HL-60/S4 (cell line): Measurements from ENCODE around the gene RPL37.
"Not testable (repeated sequence)": the region's sequence is repeated elsewhere in the genome, so short reads cannot be mapped to it uniquely, and the experiment has no call there.

Source experiments
- in situ Hi-C: fragments of 300-500 bp; cut with MboI; formaldehyde crosslinking; loops from 2 replicates; pipeline ENCODE4 v1.14.3; 2022; ENCODE audit warnings: low sequenced_read_pairs

The RPL37 gene

GRCh38 chr5:40797273-40798011, 37.6 kb downstream of the RPL37 start:
- in situ Hi-C loops = no loop called here

- in situ Hi-C loops = no loop called here
These were observed 38.5 kb downstream of the RPL37 start for GRCh38 chr5:40796487-40796889.

GRCh38 chr5:40794877-40795276, 40.1 kb downstream of the RPL37 start:
- in situ Hi-C loops = not testable (repeated sequence)

GRCh38 chr5:40794340-40794739, 40.7 kb downstream of the RPL37 start:
- in situ Hi-C loops = not testable (repeated sequence)

- in situ Hi-C loops = not testable (repeated sequence)
These were observed 42.3 kb downstream of the RPL37 start for GRCh38 chr5:40792691-40793090.

GRCh38 chr5:40791715-40792139, 43.3 kb downstream of the RPL37 start:
- in situ Hi-C loops = no loop called here

- in situ Hi-C loops = no loop called here
These were observed 44.0 kb downstream of the RPL37 start for GRCh38 chr5:40790947-40791593.

GRCh38 chr5:40788941-40789340, 46.1 kb downstream of the RPL37 start:
- in situ Hi-C loops = not testable (repeated sequence)

- in situ Hi-C loops = no loop called here
These were observed 47.0 kb downstream of the RPL37 start for GRCh38 chr5:40787986-40788385.

- in situ Hi-C loops = not testable (repeated sequence)
These were observed 48.4 kb downstream of the RPL37 start for GRCh38 chr5:40786664-40787063.

- in situ Hi-C loops = no loop called here
These were observed 50.1 kb downstream of the RPL37 start for GRCh38 chr5:40784916-40785315.

- in situ Hi-C loops = no loop called here
These were observed 50.9 kb downstream of the RPL37 start for GRCh38 chr5:40784027-40784653.

GRCh38 chr5:40781843-40782409, 53.1 kb downstream of the RPL37 start:
- in situ Hi-C loops = no loop called here

GRCh38 chr5:40780858-40781257, 54.2 kb downstream of the RPL37 start:
- in situ Hi-C loops = no loop called here

GRCh38 chr5:40780199-40780598, 54.8 kb downstream of the RPL37 start:
- in situ Hi-C loops = no loop called here

GRCh38 chr5:40779561-40779960, 55.5 kb downstream of the RPL37 start:
- in situ Hi-C loops = no loop called here

- in situ Hi-C loops = no loop called here
These were observed 56.9 kb downstream of the RPL37 start for GRCh38 chr5:40778133-40778532.

- in situ Hi-C loops = no loop called here
These were observed 58.4 kb downstream of the RPL37 start for GRCh38 chr5:40776658-40776977.

GRCh38 chr5:40775846-40776657, 59.0 kb downstream of the RPL37 start:
- in situ Hi-C loops = no loop called here
